Ovary (tissue), 3 donors: ENCODE results near the gene GARNL3.

Experiments
- EP300 ChIP-seq: sonication (generic); formaldehyde crosslinking; IDR thresholded peaks from one replicate; pipeline ENCODE4 v1.6.1; 2017; ENCODE audit warnings: antibody characterized with exemption
- TF ChIP-seq, protein P1 (sequence below), 3 donors: fragments of 450-650 bp in 2 of 3; fragments of 200-600 bp in 1 of 3; IDR thresholded peaks; one replicate each; pipeline versions ENCODE4 v1.5.1 to v1.8.0; 2016 to 2022; ENCODE audit warnings: antibody characterized with exemption in 3 of 3, mild to moderate bottlenecking in 1 of 3
- donor health status: DM: no; HTN: no; CAD: no.

DNA sequence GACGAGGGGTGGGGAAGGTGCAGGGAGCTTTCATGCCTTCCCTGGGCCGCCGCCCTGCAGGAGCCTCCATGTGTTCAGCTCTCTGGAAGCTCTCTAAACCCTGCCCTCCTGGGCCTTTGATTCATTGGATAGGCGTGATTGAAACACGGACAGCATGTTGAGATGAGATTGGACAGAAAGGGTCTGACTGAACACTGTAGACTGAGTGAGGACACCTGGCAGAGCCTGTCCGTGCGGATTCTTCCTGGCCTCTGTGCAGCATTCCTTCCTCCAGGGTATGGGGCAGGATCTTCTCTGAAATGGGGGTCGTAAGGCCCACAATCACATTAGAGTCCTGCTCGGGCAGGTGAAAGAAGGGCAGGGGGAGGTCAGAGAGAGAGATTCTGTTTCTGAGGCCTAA lies 173.8 kb downstream of the GARNL3 start:
- TF ChIP-seq, protein P1, sequence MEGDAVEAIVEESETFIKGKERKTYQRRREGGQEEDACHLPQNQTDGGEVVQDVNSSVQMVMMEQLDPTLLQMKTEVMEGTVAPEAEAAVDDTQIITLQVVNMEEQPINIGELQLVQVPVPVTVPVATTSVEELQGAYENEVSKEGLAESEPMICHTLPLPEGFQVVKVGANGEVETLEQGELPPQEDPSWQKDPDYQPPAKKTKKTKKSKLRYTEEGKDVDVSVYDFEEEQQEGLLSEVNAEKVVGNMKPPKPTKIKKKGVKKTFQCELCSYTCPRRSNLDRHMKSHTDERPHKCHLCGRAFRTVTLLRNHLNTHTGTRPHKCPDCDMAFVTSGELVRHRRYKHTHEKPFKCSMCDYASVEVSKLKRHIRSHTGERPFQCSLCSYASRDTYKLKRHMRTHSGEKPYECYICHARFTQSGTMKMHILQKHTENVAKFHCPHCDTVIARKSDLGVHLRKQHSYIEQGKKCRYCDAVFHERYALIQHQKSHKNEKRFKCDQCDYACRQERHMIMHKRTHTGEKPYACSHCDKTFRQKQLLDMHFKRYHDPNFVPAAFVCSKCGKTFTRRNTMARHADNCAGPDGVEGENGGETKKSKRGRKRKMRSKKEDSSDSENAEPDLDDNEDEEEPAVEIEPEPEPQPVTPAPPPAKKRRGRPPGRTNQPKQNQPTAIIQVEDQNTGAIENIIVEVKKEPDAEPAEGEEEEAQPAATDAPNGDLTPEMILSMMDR (IDR thresholded peaks at IDR 0.05): no peak
- no peak for TF ChIP-seq EP300
